Measurements from ENCODE around the gene KDR. TPM values are rescaled to one million over a fixed set of nuclear protein-coding genes. Genes with fewer than 3 reads are reported as not detected.
A peak's percentile ranks its signal among the peaks of the same experiment; 100 is the strongest.

Gene KDR
- total and polyA plus RNA-seq, 4 donors = 6.1 to 39.1 (median 24.6) TPM

- peak overlapping the region in 1 of 2 donors; percentile 1 for H3K9ac ChIP-seq (ENCODE audit: low read depth in 1 of 2, low read length in 2 of 2)
- 13% methylated on average over 34 of the region's 34 CpGs for WGBS
- no peak for DNase-seq (ENCODE audit: low spot score)
Measured at GRCh38 chr4:55124322-55125076, 896 bp downstream of the KDR start.

DNA sequence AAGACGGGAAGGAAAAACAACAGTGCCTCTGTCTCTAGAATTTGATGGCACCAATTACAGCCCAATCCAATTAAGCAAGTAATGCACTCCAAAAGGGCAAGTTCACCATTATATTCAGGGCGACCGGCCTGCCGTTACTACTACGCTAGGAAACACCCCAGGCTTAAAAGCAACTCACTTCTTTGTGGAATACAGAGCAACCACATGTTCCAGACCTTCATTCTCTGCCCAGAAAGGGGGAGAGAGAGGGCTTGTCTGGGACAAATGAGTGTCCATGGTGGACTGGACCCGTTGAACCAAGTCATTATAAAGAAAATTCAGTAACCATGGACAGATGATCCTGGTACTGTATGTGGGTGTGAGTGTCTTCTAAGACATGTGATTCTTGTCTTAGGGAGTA is 1.6 kb downstream of the KDR start:
- no peak for TF ChIP-seq RXRA (IDR thresholded peaks at IDR 0.05)
- no peak for TF ChIP-seq SP1 (IDR thresholded peaks at IDR 0.05)
- no peak for TF ChIP-seq EGR1 (IDR thresholded peaks at IDR 0.05; ENCODE audit: low read depth in 2 of 2)
- TF ChIP-seq FOXA1 (IDR thresholded peaks at IDR 0.05) = no peak
- TF ChIP-seq, protein P1, sequence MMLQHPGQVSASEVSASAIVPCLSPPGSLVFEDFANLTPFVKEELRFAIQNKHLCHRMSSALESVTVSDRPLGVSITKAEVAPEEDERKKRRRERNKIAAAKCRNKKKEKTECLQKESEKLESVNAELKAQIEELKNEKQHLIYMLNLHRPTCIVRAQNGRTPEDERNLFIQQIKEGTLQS (IDR thresholded peaks at IDR 0.05) = no peak
- TF ChIP-seq, protein P2, sequence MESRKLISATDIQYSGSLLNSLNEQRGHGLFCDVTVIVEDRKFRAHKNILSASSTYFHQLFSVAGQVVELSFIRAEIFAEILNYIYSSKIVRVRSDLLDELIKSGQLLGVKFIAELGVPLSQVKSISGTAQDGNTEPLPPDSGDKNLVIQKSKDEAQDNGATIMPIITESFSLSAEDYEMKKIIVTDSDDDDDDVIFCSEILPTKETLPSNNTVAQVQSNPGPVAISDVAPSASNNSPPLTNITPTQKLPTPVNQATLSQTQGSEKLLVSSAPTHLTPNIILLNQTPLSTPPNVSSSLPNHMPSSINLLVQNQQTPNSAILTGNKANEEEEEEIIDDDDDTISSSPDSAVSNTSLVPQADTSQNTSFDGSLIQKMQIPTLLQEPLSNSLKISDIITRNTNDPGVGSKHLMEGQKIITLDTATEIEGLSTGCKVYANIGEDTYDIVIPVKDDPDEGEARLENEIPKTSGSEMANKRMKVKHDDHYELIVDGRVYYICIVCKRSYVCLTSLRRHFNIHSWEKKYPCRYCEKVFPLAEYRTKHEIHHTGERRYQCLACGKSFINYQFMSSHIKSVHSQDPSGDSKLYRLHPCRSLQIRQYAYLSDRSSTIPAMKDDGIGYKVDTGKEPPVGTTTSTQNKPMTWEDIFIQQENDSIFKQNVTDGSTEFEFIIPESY (IDR thresholded peaks at IDR 0.05) = no peak
- WGBS = 46% methylated on average over 6 of the region's 6 CpGs
- Histone ChIP-seq H3K27ac (ENCODE audit: low read depth in 1 of 2, low read length in 2 of 2) (peak overlapping the region in 1 of 2 donors; percentile 0), H3K9ac (ENCODE audit: low read depth in 1 of 2, low read length in 2 of 2) (peak overlapping the region in 1 of 2 donors; percentile 1), H3K36me3 (ENCODE audit: control insufficient read depth in 4 of 4, insufficient read depth in 3 of 4, low read depth in 1 of 4, low read length in 3 of 4) (no peaks in the 10 kb centered on the region), H3K4me1 (ENCODE audit: control insufficient read depth in 4 of 4, insufficient read depth in 4 of 4, low read length in 3 of 4) (peaks cover 0 to 4% (median 0%) of the 10 kb centered on the region in 4 donors), H3K4me3 (ENCODE audit: low read depth in 1 of 3, low read length in 3 of 3) (peak overlapping the region in 1 of 3 donors; percentile 35), H3K27me3 (ENCODE audit: control insufficient read depth in 4 of 4, insufficient read depth in 4 of 4, low read length in 3 of 4) (peaks cover 0 to 9% (median 3%) of the 10 kb centered on the region in 4 donors), H3K9me3 (ENCODE audit: control insufficient read depth in 4 of 4, low read length in 3 of 4) (no peaks in the 10 kb centered on the region)
- DNase-seq (ENCODE audit: low spot score) = no peak

More at GRCh38 chr4:55124322-55125076, 896 bp downstream of the KDR start:
- H3K36me3 ChIP-seq (ENCODE audit: control insufficient read depth in 4 of 4, insufficient read depth in 3 of 4, low read depth in 1 of 4, low read length in 3 of 4) = no peaks in the 10 kb centered on the region
- H3K27ac ChIP-seq (ENCODE audit: low read depth in 1 of 2, low read length in 2 of 2) = peak overlapping the region in 1 of 2 donors; percentile 46
- peak overlapping the region; percentile 20 to 37 (median 35) for H3K4me3 ChIP-seq (ENCODE audit: low read depth in 1 of 3, low read length in 3 of 3)
- TF ChIP-seq TAF1 (conservative IDR thresholded peaks at IDR 0.05) = no peak
- H3K9me3 ChIP-seq (ENCODE audit: control insufficient read depth in 4 of 4, low read length in 3 of 4) = no peaks in the 10 kb centered on the region
- H3K27me3 ChIP-seq (ENCODE audit: control insufficient read depth in 4 of 4, insufficient read depth in 4 of 4, low read length in 3 of 4) = peaks cover 0 to 9% (median 3%) of the 10 kb centered on the region in 4 donors
- H3K4me1 ChIP-seq (ENCODE audit: control insufficient read depth in 4 of 4, insufficient read depth in 4 of 4, low read length in 3 of 4) = peaks cover 0 to 4% (median 0%) of the 10 kb centered on the region in 4 donors

GRCh38 chr4:55122235-55122634 is 3.2 kb downstream of the KDR start:
- peaks cover 0 to 4% (median 0%) of the 10 kb centered on the region in 4 donors for H3K4me1 ChIP-seq (ENCODE audit: control insufficient read depth in 4 of 4, insufficient read depth in 4 of 4, low read length in 3 of 4)
- H3K36me3 ChIP-seq (ENCODE audit: control insufficient read depth in 4 of 4, insufficient read depth in 3 of 4, low read depth in 1 of 4, low read length in 3 of 4) = no peaks in the 10 kb centered on the region
- no peaks in the 10 kb centered on the region for H3K9me3 ChIP-seq (ENCODE audit: control insufficient read depth in 4 of 4, low read length in 3 of 4)
- no peak overlapping the region for H3K27ac ChIP-seq (ENCODE audit: low read depth in 1 of 2, low read length in 2 of 2)
- H3K4me3 ChIP-seq (ENCODE audit: low read depth in 1 of 3, low read length in 3 of 3) = peak overlapping the region in 1 of 3 donors; percentile 6
- TF ChIP-seq HNF4G (IDR thresholded peaks at IDR 0.05) = no peak
- no peak for TF ChIP-seq GABPA (IDR thresholded peaks at IDR 0.05 in 1 of 2, conservative IDR thresholded peaks at IDR 0.05 in 1 of 2)
- no peak for TF ChIP-seq FOXA1 (IDR thresholded peaks at IDR 0.05)
- TF ChIP-seq SP1 (IDR thresholded peaks at IDR 0.05) = no peak
- no peak for TF ChIP-seq NR2F2 (IDR thresholded peaks at IDR 0.05)
- TF ChIP-seq, protein P3, sequence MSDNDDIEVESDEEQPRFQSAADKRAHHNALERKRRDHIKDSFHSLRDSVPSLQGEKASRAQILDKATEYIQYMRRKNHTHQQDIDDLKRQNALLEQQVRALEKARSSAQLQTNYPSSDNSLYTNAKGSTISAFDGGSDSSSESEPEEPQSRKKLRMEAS (IDR thresholded peaks at IDR 0.05) = no peak
- TF ChIP-seq FOXA2 (IDR thresholded peaks at IDR 0.05) = no peak
- DNase-seq (ENCODE audit: low spot score) = no peak
- peaks cover 0 to 9% (median 3%) of the 10 kb centered on the region in 4 donors for H3K27me3 ChIP-seq (ENCODE audit: control insufficient read depth in 4 of 4, insufficient read depth in 4 of 4, low read length in 3 of 4)
- H3K9ac ChIP-seq (ENCODE audit: low read depth in 1 of 2, low read length in 2 of 2) = no peak overlapping the region
- WGBS = 23% methylated on average over 2 of the region's 2 CpGs
